Esophagus muscularis mucosa (tissue), 3 donors: ENCODE data around the gene UPK3BL1.
"Not testable (repeated sequence)": the region's sequence is repeated elsewhere in the genome, so short reads cannot be mapped to it uniquely, and the experiment has no call there.

Source experiments
- POLR2A ChIP-seq: fragments of 450-650 bp; IDR thresholded peaks from one replicate; pipeline ENCODE4 v1.6.1; 2017; ENCODE audit warnings: antibody characterized with exemption, moderate library complexity, mild to moderate bottlenecking, low read depth
- POLR2AphosphoS5 ChIP-seq, 2 donors: sonication (generic); formaldehyde crosslinking; IDR thresholded peaks; one replicate each; pipeline ENCODE4 v1.6.1; 2017; ENCODE audit warnings: antibody characterized with exemption in 2 of 2
- TF ChIP-seq, protein P1 (sequence below), 3 experiments: fragments of 200-600 bp in 2 of 3; fragments of 450-650 bp in 1 of 3; sonication (generic) in 2 of 3; IDR thresholded peaks; one replicate each; pipeline ENCODE4 v1.5.1; 2017 to 2019; ENCODE audit warnings: antibody characterized with exemption in 3 of 3, mild to moderate bottlenecking in 2 of 3, moderate library complexity in 1 of 3

DNA sequence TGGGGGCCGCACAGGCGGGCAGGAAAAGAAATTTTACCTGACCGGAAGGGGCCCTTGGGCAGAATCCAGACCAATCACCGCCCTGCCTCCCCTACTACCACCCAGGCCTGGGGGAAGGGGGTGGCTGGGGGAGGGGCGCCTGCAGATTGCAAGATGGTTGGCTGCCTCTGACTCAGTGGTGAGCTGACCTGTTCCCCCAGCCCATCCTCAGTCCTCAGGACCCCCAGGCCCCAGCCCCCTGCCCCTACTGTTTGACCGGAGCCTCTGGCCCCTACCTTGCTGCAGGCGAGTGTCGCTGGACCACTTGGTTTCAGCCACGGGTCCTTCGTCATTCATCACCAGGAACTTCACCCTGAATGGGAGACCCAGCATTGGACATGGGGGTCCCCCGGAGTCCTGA lies 3.7 kb downstream of the UPK3BL1 start:
- not testable (repeated sequence) for TF ChIP-seq POLR2AphosphoS5 (IDR thresholded peaks at IDR 0.05); POLR2A
- TF ChIP-seq, protein P1, sequence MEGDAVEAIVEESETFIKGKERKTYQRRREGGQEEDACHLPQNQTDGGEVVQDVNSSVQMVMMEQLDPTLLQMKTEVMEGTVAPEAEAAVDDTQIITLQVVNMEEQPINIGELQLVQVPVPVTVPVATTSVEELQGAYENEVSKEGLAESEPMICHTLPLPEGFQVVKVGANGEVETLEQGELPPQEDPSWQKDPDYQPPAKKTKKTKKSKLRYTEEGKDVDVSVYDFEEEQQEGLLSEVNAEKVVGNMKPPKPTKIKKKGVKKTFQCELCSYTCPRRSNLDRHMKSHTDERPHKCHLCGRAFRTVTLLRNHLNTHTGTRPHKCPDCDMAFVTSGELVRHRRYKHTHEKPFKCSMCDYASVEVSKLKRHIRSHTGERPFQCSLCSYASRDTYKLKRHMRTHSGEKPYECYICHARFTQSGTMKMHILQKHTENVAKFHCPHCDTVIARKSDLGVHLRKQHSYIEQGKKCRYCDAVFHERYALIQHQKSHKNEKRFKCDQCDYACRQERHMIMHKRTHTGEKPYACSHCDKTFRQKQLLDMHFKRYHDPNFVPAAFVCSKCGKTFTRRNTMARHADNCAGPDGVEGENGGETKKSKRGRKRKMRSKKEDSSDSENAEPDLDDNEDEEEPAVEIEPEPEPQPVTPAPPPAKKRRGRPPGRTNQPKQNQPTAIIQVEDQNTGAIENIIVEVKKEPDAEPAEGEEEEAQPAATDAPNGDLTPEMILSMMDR (IDR thresholded peaks at IDR 0.05): not testable (repeated sequence)
